Esophagus (tissue), 2 donors: Measurements from ENCODE around the gene TIMM17A. TPM values are rescaled to one million over a fixed set of nuclear protein-coding genes. Genes with fewer than 3 reads are reported as not detected.

Source experiments
- H3K27ac ChIP-seq, 2 donors: one replicate each; pipeline ENCODE4 v1.5.1; 2013; ENCODE audit warnings: low read depth in 2 of 2, mild to moderate bottlenecking in 2 of 2, inconsistent platforms in 1 of 2, low read length in 1 of 2, moderate library complexity in 1 of 2
- H3K27me3 ChIP-seq, 2 donors: one replicate each; pipeline ENCODE4 v1.6.1; 2013; ENCODE audit warnings: low read length in 2 of 2, control low read depth in 1 of 2, mild to moderate bottlenecking in 1 of 2; ENCODE audit not compliant: insufficient read depth in 2 of 2, control insufficient read depth in 1 of 2
- H3K36me3 ChIP-seq, 2 donors: one replicate each; pipeline ENCODE4 v1.6.1; 2013; ENCODE audit warnings: low read length in 1 of 2; ENCODE audit not compliant: control insufficient read depth in 2 of 2, insufficient read depth in 2 of 2
- H3K4me1 ChIP-seq, 2 donors: one replicate each; pipeline ENCODE4 v1.6.1; 2013; ENCODE audit warnings: low read length in 1 of 2; ENCODE audit not compliant: control insufficient read depth in 2 of 2, insufficient read depth in 2 of 2
- H3K4me3 ChIP-seq, 2 donors: one replicate each; pipeline ENCODE4 v1.5.1; 2013; ENCODE audit warnings: low read length in 2 of 2, mild to moderate bottlenecking in 2 of 2, low read depth in 1 of 2, moderate library complexity in 1 of 2
- H3K9me3 ChIP-seq, 2 donors: one replicate each; pipeline ENCODE4 v1.6.1; 2013; ENCODE audit warnings: mild to moderate bottlenecking in 2 of 2, low read depth in 1 of 2, low read length in 1 of 2, moderate library complexity in 1 of 2; ENCODE audit not compliant: control insufficient read depth in 2 of 2, insufficient read depth in 1 of 2
- whole genome bisulfite sequencing, 2 donors: extraction: QIAGEN DNeasy Blood & Tissue Kit; methylation state at CpG; one replicate each; pipeline ENCODE4 v1.1.7; 2013; 5-methylcytosine and 5-hydroxymethylcytosine counted together
- polyA plus RNA-seq, 2 donors: library from polyadenylated mRNA; stranded (reverse); fragments of 200-250 nt; gene quantifications; one replicate each; pipeline ENCODE4 v1.2.3, GENCODE V29; 2013
- donor health status: healthy with polysubstance abuse.
- donor health status: Bipolar disorder and iron deficiency.

The TIMM17A gene
- polyA plus RNA-seq, 2 donors = 21.7 to 37.4 TPM

GRCh38 chr1:201968202-201968925 is 13.1 kb downstream of the TIMM17A start:
- Histone ChIP-seq H3K27ac (no peak overlapping the region), H3K9me3 (no peaks in the 10 kb centered on the region), H3K4me3 (no peak overlapping the region), H3K36me3 (peaks cover 3 to 5% of the 10 kb centered on the region in 2 donors), H3K27me3 (no peaks in the 10 kb centered on the region), H3K4me1 (no peaks in the 10 kb centered on the region)
- WGBS, 2 donors = 89 to 92% methylated on average over 16 of the region's 16 CpGs

- Histone ChIP-seq H3K9me3 (no peaks in the 10 kb centered on the region), H3K27me3 (no peaks in the 10 kb centered on the region), H3K4me3 (no peak overlapping the region), H3K36me3 (peaks cover 3% of the 10 kb centered on the region in 2 donors), H3K27ac (no peak overlapping the region), H3K4me1 (no peaks in the 10 kb centered on the region)
- WGBS, 2 donors = 53 to 56% methylated on average over 9 of the region's 9 CpGs
Measured at GRCh38 chr1:201970334-201971159, 15.2 kb downstream of the TIMM17A start.

GRCh38 chr1:201982082-201982622 is 26.8 kb downstream of the TIMM17A start:
- Histone ChIP-seq H3K27me3 (no peaks in the 10 kb centered on the region), H3K9me3 (no peaks in the 10 kb centered on the region), H3K4me1 (peaks cover 2 to 4% of the 10 kb centered on the region in 2 donors), H3K27ac (peak overlapping the region; percentile 89 to 93), H3K36me3 (no peaks in the 10 kb centered on the region), H3K4me3 (peak overlapping the region; percentile 93 to 96)
- 8 to 12% methylated on average over 20 to 31 of the region's 31 CpGs for WGBS, 2 donors

- 0% methylated on average over 48 to 80 of the region's 80 CpGs for WGBS, 2 donors
- Histone ChIP-seq H3K27me3 (no peaks in the 10 kb centered on the region), H3K4me3 (peak within 1 kb of the TSS; percentile 93 to 96), H3K4me1 (peaks cover 2 to 4% of the 10 kb centered on the region in 2 donors), H3K27ac (peak within 1 kb of the TSS; percentile 89 to 93), H3K36me3 (no peaks in the 10 kb centered on the region), H3K9me3 (no peaks in the 10 kb centered on the region)
Measured at GRCh38 chr1:201982623-201983379, 27.5 kb downstream of the TIMM17A start, which contains the start of gene RNPEP. Gene RNPEP (plus strand): TSS chr1:201982648. CDS start chr1:201982667, 19 bp downstream.

- H3K9me3 ChIP-seq = no peaks in the 10 kb centered on the region
- peak overlapping the region; percentile 89 to 93 for H3K27ac ChIP-seq
- H3K4me3 ChIP-seq = peak overlapping the region; percentile 93 to 96
- no peaks in the 10 kb centered on the region for H3K27me3 ChIP-seq
- 6 to 7% methylated on average over 11 of the region's 11 CpGs for WGBS, 2 donors
- no peaks in the 10 kb centered on the region for H3K36me3 ChIP-seq
- H3K4me1 ChIP-seq = peaks cover 2 to 4% of the 10 kb centered on the region in 2 donors
Measured at GRCh38 chr1:201983380-201983805, 28.1 kb downstream of the TIMM17A start.

- 93% methylated on average over 3 of the region's 3 CpGs for WGBS, 2 donors
- H3K4me1 ChIP-seq = peaks cover 4% of the 10 kb centered on the region in 2 donors
- no peak overlapping the region for H3K4me3 ChIP-seq
- peaks cover 0 to 3% of the 10 kb centered on the region in 2 donors for H3K36me3 ChIP-seq
- no peak overlapping the region for H3K27ac ChIP-seq
- no peaks in the 10 kb centered on the region for H3K9me3 ChIP-seq
- H3K27me3 ChIP-seq = no peaks in the 10 kb centered on the region
Measured at GRCh38 chr1:201984446-201984845, 29.1 kb downstream of the TIMM17A start.

- Histone ChIP-seq H3K27ac (no peak overlapping the region), H3K27me3 (no peaks in the 10 kb centered on the region), H3K4me1 (peaks cover 4 to 5% of the 10 kb centered on the region in 2 donors), H3K4me3 (no peak overlapping the region), H3K36me3 (peaks cover 0 to 5% of the 10 kb centered on the region in 2 donors), H3K9me3 (no peaks in the 10 kb centered on the region)
- 56 to 94% methylated on average over 2 of the region's 2 CpGs for WGBS, 2 donors
Measured at GRCh38 chr1:201985355-201985754, 30.1 kb downstream of the TIMM17A start.

GRCh38 chr1:201988601-201989000 is 33.3 kb downstream of the TIMM17A start:
- no peak overlapping the region for H3K4me3 ChIP-seq
- H3K27me3 ChIP-seq = no peaks in the 10 kb centered on the region
- peaks cover 3 to 14% of the 10 kb centered on the region in 2 donors for H3K36me3 ChIP-seq
- H3K27ac ChIP-seq = peak overlapping the region; percentile 42 to 45
- 51 to 67% methylated on average over 7 of the region's 7 CpGs for WGBS, 2 donors
- H3K4me1 ChIP-seq = peaks cover 0 to 4% of the 10 kb centered on the region in 2 donors
- H3K9me3 ChIP-seq = no peaks in the 10 kb centered on the region
